Spleen (tissue), 7 donors: ENCODE results near the gene CAMK1D.

Experiments
- CTCF ChIP-seq, 11 experiments: fragments of 200-600 bp in 7 of 11; fragments of 450-650 bp in 4 of 11; sonication (generic) in 4 of 11; IDR thresholded peaks in 8 of 11; conservative IDR thresholded peaks in 3 of 11; 1 replicate in 7 of 11; 2 replicates in 4 of 11; pipeline versions ENCODE4 v1.4.0 to v1.8.0; 2016 to 2021; ENCODE audit warnings: antibody characterized with exemption in 11 of 11, inconsistent platforms in 4 of 11, mild to moderate bottlenecking in 1 of 11
- POLR2A ChIP-seq, 3 donors: fragments of 450-650 bp; IDR thresholded peaks; one replicate each; pipeline ENCODE4 v1.5.1; 2017; ENCODE audit warnings: antibody characterized with exemption in 3 of 3, mild to moderate bottlenecking in 1 of 3
- POLR2AphosphoS5 ChIP-seq, 3 donors: sonication (generic); formaldehyde crosslinking; IDR thresholded peaks; one replicate each; pipeline ENCODE4 v1.5.1; 2017; ENCODE audit warnings: antibody characterized with exemption in 3 of 3
- donor health status: DM: no; HTN: no; CAD: no; lungs with moderate emphysema.
- donor health status: DM: no; HTN: no; CAD: no.
- donor health status: DM: no; HTN: no; CAD: no.

- TF ChIP-seq POLR2A (IDR thresholded peaks at IDR 0.05) (no peak), CTCF (IDR thresholded peaks at IDR 0.05 in 8 of 11, conservative IDR thresholded peaks at IDR 0.05 in 3 of 11) (no peak), POLR2AphosphoS5 (IDR thresholded peaks at IDR 0.05) (peak in 1 of 3 donors; percentile 69)
Measured at GRCh38 chr10:12787297-12787696, 437.9 kb downstream of the CAMK1D start.
